ENCODE results near the gene LIMD2. TPM values are rescaled to one million over a fixed set of nuclear protein-coding genes. Genes with fewer than 3 reads are reported as not detected.

LIMD2 gene
- total RNA-seq, 1 experiment from 2014 or later: 15.3 TPM

- ChIA-PET POLR2A (no interaction called here), CTCF (interaction anchor here (1.4 kb wide), 1 partner anchor 12 kb away, joined by 3 read pairs; no protein-coding TSS in a partner anchor)
- Histone ChIP-seq H3K4me3 (ENCODE audit: low read depth in 2 of 2, low read length in 2 of 2) (no peak overlapping the region), H3K9me3 (ENCODE audit: control insufficient read depth, insufficient read depth, low read depth, low read length) (no peaks in the 10 kb centered on the region), H3K4me1 (ENCODE audit: control insufficient read depth, insufficient read depth, low read length) (no peaks in the 10 kb centered on the region), H3K27ac (ENCODE audit: low read length) (no peak overlapping the region), H3K36me3 (ENCODE audit: control insufficient read depth, insufficient read depth, low read length) (no peaks in the 10 kb centered on the region; the same call in 1 of the 2 replicates), H3K27me3 (ENCODE audit: control insufficient read depth, insufficient read depth, low read length) (no peaks in the 10 kb centered on the region)
- no peak for DNase-seq (ENCODE audit: low read depth, low spot score)
- no peak for TF ChIP-seq SIN3A (IDR thresholded peaks at IDR 0.05; ENCODE audit: borderline replicate concordance, insufficient read depth, low read depth, low read length)
- TF ChIP-seq REST (IDR thresholded peaks at IDR 0.05; ENCODE audit: insufficient read depth in 1 of 2, low read depth in 2 of 2, low read length in 1 of 2): no peak
- no peak for TF ChIP-seq POLR2AphosphoS5 (IDR thresholded peaks at IDR 0.05; ENCODE audit: low read depth, low read length)
- TF ChIP-seq, protein P1, sequence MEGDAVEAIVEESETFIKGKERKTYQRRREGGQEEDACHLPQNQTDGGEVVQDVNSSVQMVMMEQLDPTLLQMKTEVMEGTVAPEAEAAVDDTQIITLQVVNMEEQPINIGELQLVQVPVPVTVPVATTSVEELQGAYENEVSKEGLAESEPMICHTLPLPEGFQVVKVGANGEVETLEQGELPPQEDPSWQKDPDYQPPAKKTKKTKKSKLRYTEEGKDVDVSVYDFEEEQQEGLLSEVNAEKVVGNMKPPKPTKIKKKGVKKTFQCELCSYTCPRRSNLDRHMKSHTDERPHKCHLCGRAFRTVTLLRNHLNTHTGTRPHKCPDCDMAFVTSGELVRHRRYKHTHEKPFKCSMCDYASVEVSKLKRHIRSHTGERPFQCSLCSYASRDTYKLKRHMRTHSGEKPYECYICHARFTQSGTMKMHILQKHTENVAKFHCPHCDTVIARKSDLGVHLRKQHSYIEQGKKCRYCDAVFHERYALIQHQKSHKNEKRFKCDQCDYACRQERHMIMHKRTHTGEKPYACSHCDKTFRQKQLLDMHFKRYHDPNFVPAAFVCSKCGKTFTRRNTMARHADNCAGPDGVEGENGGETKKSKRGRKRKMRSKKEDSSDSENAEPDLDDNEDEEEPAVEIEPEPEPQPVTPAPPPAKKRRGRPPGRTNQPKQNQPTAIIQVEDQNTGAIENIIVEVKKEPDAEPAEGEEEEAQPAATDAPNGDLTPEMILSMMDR (IDR thresholded peaks at IDR 0.05): no peak
- TF ChIP-seq TCF7L2 (IDR thresholded peaks at IDR 0.05; ENCODE audit: low read depth, low read length): no peak
- in situ Hi-C loops (cut with HindIII; ENCODE audit: low pct_unique_long_range_greater_than_20kb, low sequenced_read_pairs): no loop called here
- no peak for ATAC-seq
- BruUV-seq (replicated peaks): no TSS peak
- intact Hi-C loops (cut with micrococcal nuclease; ENCODE audit: unreplicated experiment): no loop called here
Measured at GRCh38 chr17:63686138-63686685, 13.7 kb downstream of the LIMD2 start.

DNA sequence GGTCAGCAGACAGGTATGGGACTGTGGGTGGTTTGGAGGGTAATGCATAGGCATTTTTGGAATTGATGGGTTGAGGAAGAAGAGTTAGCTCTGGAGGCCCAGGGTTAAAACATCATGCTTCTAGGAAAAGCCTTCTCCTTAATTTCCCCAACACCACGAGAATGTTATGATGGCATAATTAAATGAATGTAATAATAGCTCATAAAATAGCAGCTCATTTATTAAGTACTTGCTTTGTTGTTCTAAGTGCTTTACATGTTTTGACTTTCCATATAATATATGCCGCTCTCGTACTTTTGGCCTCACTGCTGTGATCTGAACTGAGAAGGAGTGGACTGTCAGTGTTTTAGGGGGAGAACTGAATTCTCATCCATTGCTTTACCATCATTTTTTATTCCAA, 14.3 kb downstream of the LIMD2 start:
- intact Hi-C loops (cut with micrococcal nuclease; ENCODE audit: unreplicated experiment) (no loop called here), in situ Hi-C loops (cut with HindIII; ENCODE audit: low pct_unique_long_range_greater_than_20kb, low sequenced_read_pairs) (no loop called here)
- CTCF ChIA-PET: interaction anchor here (1.4 kb wide), 1 partner anchor 13 kb away, joined by 3 read pairs; no protein-coding TSS in a partner anchor

More for the DNA sequence above, 14.3 kb downstream of the LIMD2 start:
- H3K9me3 ChIP-seq (ENCODE audit: control insufficient read depth, insufficient read depth, low read depth, low read length): no peaks in the 10 kb centered on the region
- H3K27ac ChIP-seq (ENCODE audit: low read length): no peak overlapping the region
- POLR2A ChIA-PET: interaction anchor here (0.5 kb wide), 1 partner anchor 14 kb away, joined by 3 read pairs; no protein-coding TSS in a partner anchor
- H3K27me3 ChIP-seq (ENCODE audit: control insufficient read depth, insufficient read depth, low read length): no peaks in the 10 kb centered on the region
- no peak for DNase-seq (ENCODE audit: low read depth, low spot score)
- no TSS peak for BruUV-seq (replicated peaks)
- no peak overlapping the region for H3K4me3 ChIP-seq (ENCODE audit: low read depth in 2 of 2, low read length in 2 of 2)
- no peak for ATAC-seq
- no peaks in the 10 kb centered on the region for H3K4me1 ChIP-seq (ENCODE audit: control insufficient read depth, insufficient read depth, low read length)
- TF ChIP-seq, protein P1 (IDR thresholded peaks at IDR 0.05): no peak
- TF ChIP-seq SIN3A (IDR thresholded peaks at IDR 0.05; ENCODE audit: borderline replicate concordance, insufficient read depth, low read depth, low read length) (no peak), TCF7L2 (IDR thresholded peaks at IDR 0.05; ENCODE audit: low read depth, low read length) (no peak), REST (IDR thresholded peaks at IDR 0.05; ENCODE audit: insufficient read depth in 1 of 2, low read depth in 2 of 2, low read length in 1 of 2) (no peak), POLR2AphosphoS5 (IDR thresholded peaks at IDR 0.05; ENCODE audit: low read depth, low read length) (no peak)
- no peaks in the 10 kb centered on the region; the same call in 1 of the 2 replicates for H3K36me3 ChIP-seq (ENCODE audit: control insufficient read depth, insufficient read depth, low read length)

All from Panc1 (cell line).